Measurements from ENCODE around the gene PLXNA2.

Gene PLXNA2

GRCh38 chr1:208211921-208212843 is 32.0 kb downstream of the PLXNA2 start:
- H3K4me1 Mint-ChIP-seq: no peaks in the 10 kb centered on the region
- DNase-seq: no peak
- H3K9me3 Mint-ChIP-seq: no peaks in the 10 kb centered on the region
- H3K4me3 Mint-ChIP-seq: no peak overlapping the region
- H3K27me3 Mint-ChIP-seq: no peaks in the 10 kb centered on the region
- no peak for ATAC-seq
- H3K27ac Mint-ChIP-seq: no peak overlapping the region

GRCh38 chr1:208209896-208210589 is 34.1 kb downstream of the PLXNA2 start:
- Mint-ChIP-seq H3K27me3 (no peaks in the 10 kb centered on the region), H3K27ac (no peak overlapping the region), H3K9me3 (no peaks in the 10 kb centered on the region), H3K4me1 (no peaks in the 10 kb centered on the region), H3K4me3 (no peak overlapping the region)
- ATAC-seq (no peak), DNase-seq (no peak)

- DNase-seq: no peak
- H3K4me1 Mint-ChIP-seq: no peaks in the 10 kb centered on the region
- ATAC-seq: no peak
- no peak overlapping the region for H3K27ac Mint-ChIP-seq
- no peaks in the 10 kb centered on the region for H3K9me3 Mint-ChIP-seq
- H3K27me3 Mint-ChIP-seq: no peaks in the 10 kb centered on the region
- no peak overlapping the region for H3K4me3 Mint-ChIP-seq
Observed at GRCh38 chr1:208209286-208209685, 34.9 kb downstream of the PLXNA2 start.

- H3K27ac Mint-ChIP-seq: no peak overlapping the region
- ATAC-seq (no peak), DNase-seq (no peak)
- H3K27me3 Mint-ChIP-seq: no peaks in the 10 kb centered on the region
- no peaks in the 10 kb centered on the region for H3K4me1 Mint-ChIP-seq
- H3K4me3 Mint-ChIP-seq: no peak overlapping the region
- no peaks in the 10 kb centered on the region for H3K9me3 Mint-ChIP-seq
Observed at GRCh38 chr1:208208132-208208487, 36.1 kb downstream of the PLXNA2 start.

GRCh38 chr1:208207388-208208131 is 36.6 kb downstream of the PLXNA2 start:
- Mint-ChIP-seq H3K27me3 (no peaks in the 10 kb centered on the region), H3K9me3 (no peaks in the 10 kb centered on the region), H3K4me1 (no peaks in the 10 kb centered on the region), H3K27ac (no peak overlapping the region), H3K4me3 (no peak overlapping the region)
- ATAC-seq (no peak), DNase-seq (no peak)

- ATAC-seq (no peak), DNase-seq (no peak)
- no peaks in the 10 kb centered on the region for H3K27me3 Mint-ChIP-seq
- H3K4me1 Mint-ChIP-seq: no peaks in the 10 kb centered on the region
- no peak overlapping the region for H3K4me3 Mint-ChIP-seq
- no peaks in the 10 kb centered on the region for H3K9me3 Mint-ChIP-seq
- no peak overlapping the region for H3K27ac Mint-ChIP-seq
Observed at GRCh38 chr1:208206092-208206698, 38.0 kb downstream of the PLXNA2 start.

- no peak overlapping the region for H3K27ac Mint-ChIP-seq
- no peaks in the 10 kb centered on the region for H3K4me1 Mint-ChIP-seq
- no peak for ATAC-seq
- no peaks in the 10 kb centered on the region for H3K27me3 Mint-ChIP-seq
- no peak overlapping the region for H3K4me3 Mint-ChIP-seq
- no peaks in the 10 kb centered on the region for H3K9me3 Mint-ChIP-seq
- DNase-seq: no peak
Observed at GRCh38 chr1:208205216-208206013, 38.8 kb downstream of the PLXNA2 start.

GRCh38 chr1:208204779-208205178 is 39.4 kb downstream of the PLXNA2 start:
- Mint-ChIP-seq H3K4me3 (no peak overlapping the region), H3K4me1 (no peaks in the 10 kb centered on the region), H3K27me3 (no peaks in the 10 kb centered on the region), H3K27ac (no peak overlapping the region), H3K9me3 (no peaks in the 10 kb centered on the region)
- no peak for ATAC-seq
- no peak for DNase-seq

- ATAC-seq: no peak
- DNase-seq: no peak
Observed at GRCh38 chr1:208203848-208204609, 40.2 kb downstream of the PLXNA2 start.

GRCh38 chr1:208203127-208203847 is 40.9 kb downstream of the PLXNA2 start:
- no peak overlapping the region for H3K27ac Mint-ChIP-seq
- no peak for DNase-seq
- no peak overlapping the region for H3K4me3 Mint-ChIP-seq
- no peaks in the 10 kb centered on the region for H3K4me1 Mint-ChIP-seq
- ATAC-seq: no peak
- H3K9me3 Mint-ChIP-seq: no peaks in the 10 kb centered on the region
- H3K27me3 Mint-ChIP-seq: no peaks in the 10 kb centered on the region

More at GRCh38 chr1:208203848-208204609, 40.2 kb downstream of the PLXNA2 start:
- H3K27ac Mint-ChIP-seq: no peak overlapping the region
- no peaks in the 10 kb centered on the region for H3K4me1 Mint-ChIP-seq
- no peaks in the 10 kb centered on the region for H3K9me3 Mint-ChIP-seq
- no peak overlapping the region for H3K4me3 Mint-ChIP-seq
- H3K27me3 Mint-ChIP-seq: no peaks in the 10 kb centered on the region

GRCh38 chr1:208202333-208202995 is 41.7 kb downstream of the PLXNA2 start:
- Mint-ChIP-seq H3K27me3 (no peaks in the 10 kb centered on the region), H3K4me3 (no peak overlapping the region), H3K9me3 (no peaks in the 10 kb centered on the region), H3K27ac (no peak overlapping the region), H3K4me1 (no peaks in the 10 kb centered on the region)
- no peak for DNase-seq
- ATAC-seq: no peak

GRCh38 chr1:208201229-208201628 is 43.0 kb downstream of the PLXNA2 start:
- Mint-ChIP-seq H3K27ac (no peak overlapping the region), H3K27me3 (no peaks in the 10 kb centered on the region), H3K4me1 (no peaks in the 10 kb centered on the region), H3K4me3 (no peak overlapping the region), H3K9me3 (no peaks in the 10 kb centered on the region)
- ATAC-seq (no peak), DNase-seq (no peak)

- H3K4me1 Mint-ChIP-seq: no peaks in the 10 kb centered on the region
- H3K4me3 Mint-ChIP-seq: no peak overlapping the region
- no peak overlapping the region for H3K27ac Mint-ChIP-seq
- H3K9me3 Mint-ChIP-seq: no peaks in the 10 kb centered on the region
- no peaks in the 10 kb centered on the region for H3K27me3 Mint-ChIP-seq
- ATAC-seq (no peak), DNase-seq (no peak)
Observed at GRCh38 chr1:208200116-208200515, 44.1 kb downstream of the PLXNA2 start.

All from stimulated activated naive CD8-positive, alpha-beta T cell treated with anti-CD3 and anti-CD28 coated beads, Interleukin-15, amount 100 ng/mL, for 72 hours (primary cell).